GM08714 (cell line): ENCODE measurements around the gene C2CD4C.

Source experiments
- H3K4me3 ChIP-seq: fragments of 200-500 bp; sonication (Bioruptor generic); 2 replicates; pipeline ENCODE4 v1.5.1; 2014; ENCODE audit warnings: mild to moderate bottlenecking, low read length, inconsistent platforms
- ZNF274 ChIP-seq: IDR thresholded peaks from 2 replicates; pipeline ENCODE4 v1.6.1; 2012; ENCODE audit warnings: mild to moderate bottlenecking, low read depth, low read length

Gene C2CD4C

DNA sequence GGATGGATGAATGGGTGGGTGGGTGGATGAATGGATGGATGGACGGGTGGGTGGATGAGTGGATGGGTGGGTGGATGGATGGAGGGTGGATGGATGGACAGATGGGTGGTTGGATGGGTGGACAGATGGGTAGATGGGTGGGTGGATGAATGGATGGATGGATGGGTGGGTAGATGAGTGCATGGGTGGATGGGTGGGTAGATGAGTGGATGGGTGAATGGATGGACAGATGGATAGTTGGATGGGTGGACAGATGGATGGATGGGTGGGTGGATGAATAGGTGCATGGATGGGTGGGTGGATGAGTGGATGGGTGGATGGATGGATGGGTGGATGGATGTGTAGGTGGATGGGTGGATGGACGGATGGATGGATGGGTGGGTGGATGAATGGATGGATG lies 34.1 kb upstream of the C2CD4C start:
- no peak overlapping the region for H3K4me3 ChIP-seq
- TF ChIP-seq ZNF274 = no peak

- TF ChIP-seq ZNF274 = no peak
Observed at GRCh38 chr19:442085-442484, 33.1 kb upstream of the C2CD4C start.

GRCh38 chr19:441213-441836 lies 32.4 kb upstream of the C2CD4C start:
- TF ChIP-seq ZNF274 = no peak
- H3K4me3 ChIP-seq = no peak overlapping the region

More at GRCh38 chr19:442085-442484, 33.1 kb upstream of the C2CD4C start:
- H3K4me3 ChIP-seq = no peak overlapping the region

DNA sequence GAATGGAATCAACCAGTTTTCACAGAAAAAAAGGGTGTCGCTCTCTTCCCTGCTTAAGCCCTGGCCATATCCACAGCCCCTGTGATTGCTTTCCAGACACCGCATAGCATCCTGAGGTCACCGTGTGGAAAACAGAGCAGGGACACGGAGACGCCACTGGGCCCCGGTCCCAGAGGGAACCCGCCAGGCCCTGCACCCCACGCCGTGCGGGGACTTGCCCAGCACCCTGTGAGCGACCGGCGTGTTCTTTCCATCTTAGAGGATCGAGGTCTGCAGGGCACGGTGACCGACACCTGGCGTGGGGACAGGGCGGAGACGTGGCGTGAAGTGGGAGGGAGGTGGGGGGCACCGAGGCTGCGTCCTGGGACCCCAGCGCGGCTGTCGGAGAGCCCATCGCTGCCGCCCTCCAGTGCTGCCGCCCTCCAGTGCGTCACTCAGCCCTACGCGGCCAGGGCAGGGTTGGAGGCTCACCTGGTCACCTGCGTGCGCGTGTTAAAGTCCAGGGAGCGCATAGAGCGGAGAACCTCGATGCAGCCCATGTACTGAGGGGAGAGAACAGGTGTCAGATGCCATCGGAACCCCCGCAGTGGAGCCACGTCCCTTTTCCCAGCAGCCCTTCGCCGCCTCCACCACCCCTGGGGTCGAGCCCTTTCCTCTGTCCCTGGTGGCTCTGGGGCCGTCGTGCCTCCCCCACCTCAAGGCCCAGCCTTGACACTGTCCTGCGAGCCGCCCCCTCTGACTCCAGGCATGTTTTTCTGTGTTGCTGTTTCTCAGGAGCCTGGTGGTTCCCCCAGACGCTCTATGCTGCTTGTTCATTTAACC lies 31.7 kb upstream of the C2CD4C start:
- H3K4me3 ChIP-seq = no peak overlapping the region
- TF ChIP-seq ZNF274 = no peak

DNA sequence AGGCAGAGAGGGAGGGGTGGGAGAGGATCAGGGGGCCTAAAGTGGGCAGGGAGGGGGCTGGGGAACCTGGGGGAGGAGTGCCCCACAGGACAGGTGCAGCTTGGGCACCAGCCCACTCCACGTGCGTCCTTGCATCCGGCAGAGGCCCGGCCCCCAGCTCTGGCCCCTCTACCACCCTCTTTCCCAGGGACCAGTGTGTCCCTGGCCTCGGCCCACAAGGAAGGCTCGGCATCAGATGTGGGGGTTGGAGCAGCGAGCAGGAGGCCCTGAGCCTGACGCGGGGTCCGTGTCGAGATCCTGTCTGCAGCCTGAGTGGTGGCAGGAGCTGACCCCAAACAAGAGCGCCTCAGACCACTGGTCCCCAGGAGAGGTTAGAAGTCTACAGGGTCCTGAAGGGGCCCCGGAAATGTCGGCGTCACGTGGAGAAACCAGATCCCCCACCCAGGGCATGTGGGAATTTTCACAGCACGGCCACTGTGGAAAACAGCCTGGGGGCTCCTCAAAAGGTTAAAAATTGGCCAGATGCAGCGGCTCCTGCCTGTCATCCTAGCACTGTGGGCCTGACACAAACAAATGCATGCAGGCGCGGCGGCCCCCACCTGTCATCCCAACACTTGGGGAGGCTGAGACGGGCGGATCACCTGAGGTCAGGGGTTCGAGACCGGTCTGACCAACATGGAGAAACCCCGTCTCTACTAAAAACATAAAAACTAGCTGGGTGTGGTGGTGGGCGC lies 30.4 kb upstream of the C2CD4C start:
- no peak for TF ChIP-seq ZNF274
- no peak overlapping the region for H3K4me3 ChIP-seq

DNA sequence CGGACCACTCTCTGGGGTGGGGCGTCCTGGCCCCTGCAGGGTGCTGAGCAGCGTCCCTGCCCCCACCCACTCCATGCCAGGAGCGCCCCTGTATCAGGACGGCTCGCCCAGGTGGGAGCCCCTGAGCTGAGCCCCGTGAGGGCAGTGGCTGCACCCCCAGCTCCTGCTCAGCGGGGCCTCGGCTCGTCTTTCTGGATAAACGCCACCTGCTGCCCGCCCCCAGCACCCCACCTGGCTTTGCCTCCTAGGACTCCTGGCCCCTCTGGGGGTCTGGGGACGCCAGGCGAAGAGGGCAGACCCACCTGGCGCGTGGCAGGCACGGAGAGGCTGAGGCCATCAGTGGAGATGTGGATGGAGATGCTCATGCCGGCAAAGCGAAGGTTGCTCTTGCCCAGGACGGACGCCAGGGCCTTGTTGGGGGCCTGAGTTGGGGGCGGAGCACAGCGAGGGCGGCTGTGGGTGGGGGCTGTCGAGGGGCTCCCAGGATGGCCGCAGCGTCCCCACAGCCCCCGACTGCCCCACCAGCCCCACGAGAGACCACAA lies 29.5 kb upstream of the C2CD4C start:
- TF ChIP-seq ZNF274 = no peak

GRCh38 chr19:437041-437440 lies 28.1 kb upstream of the C2CD4C start:
- no peak for TF ChIP-seq ZNF274
- H3K4me3 ChIP-seq = no peak overlapping the region

More for the DNA sequence above, 29.5 kb upstream of the C2CD4C start:
- H3K4me3 ChIP-seq = no peak overlapping the region

DNA sequence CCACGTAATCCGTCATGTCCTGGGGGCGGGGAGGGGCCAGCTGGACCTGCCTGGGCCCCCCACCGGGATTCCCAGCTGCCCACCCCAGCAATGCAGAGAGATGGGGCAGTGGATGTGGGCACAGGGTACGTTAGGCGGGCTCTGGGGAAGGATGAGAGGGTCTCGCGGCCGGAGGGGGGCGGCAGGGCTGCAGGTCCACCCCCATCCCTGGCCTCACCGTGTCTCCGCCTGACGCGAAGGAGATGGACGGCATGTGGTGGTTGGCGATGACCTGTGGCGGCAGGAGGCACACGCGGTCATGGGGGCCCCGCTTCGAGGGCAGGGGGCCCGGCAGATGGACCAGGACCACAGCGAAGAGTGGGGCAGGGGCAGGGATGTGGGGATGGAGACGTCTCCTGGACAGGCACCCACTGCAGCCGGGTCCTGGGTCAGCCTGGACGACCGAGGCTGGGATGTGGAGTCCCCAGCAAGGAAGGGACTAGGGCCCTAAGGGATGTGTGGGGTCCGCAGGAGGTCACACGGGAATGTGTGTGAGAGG lies 27.5 kb upstream of the C2CD4C start:
- H3K4me3 ChIP-seq = no peak overlapping the region
- no peak for TF ChIP-seq ZNF274

GRCh38 chr19:435707-436412 lies 26.9 kb upstream of the C2CD4C start:
- H3K4me3 ChIP-seq = no peak overlapping the region
- TF ChIP-seq ZNF274 = no peak

DNA sequence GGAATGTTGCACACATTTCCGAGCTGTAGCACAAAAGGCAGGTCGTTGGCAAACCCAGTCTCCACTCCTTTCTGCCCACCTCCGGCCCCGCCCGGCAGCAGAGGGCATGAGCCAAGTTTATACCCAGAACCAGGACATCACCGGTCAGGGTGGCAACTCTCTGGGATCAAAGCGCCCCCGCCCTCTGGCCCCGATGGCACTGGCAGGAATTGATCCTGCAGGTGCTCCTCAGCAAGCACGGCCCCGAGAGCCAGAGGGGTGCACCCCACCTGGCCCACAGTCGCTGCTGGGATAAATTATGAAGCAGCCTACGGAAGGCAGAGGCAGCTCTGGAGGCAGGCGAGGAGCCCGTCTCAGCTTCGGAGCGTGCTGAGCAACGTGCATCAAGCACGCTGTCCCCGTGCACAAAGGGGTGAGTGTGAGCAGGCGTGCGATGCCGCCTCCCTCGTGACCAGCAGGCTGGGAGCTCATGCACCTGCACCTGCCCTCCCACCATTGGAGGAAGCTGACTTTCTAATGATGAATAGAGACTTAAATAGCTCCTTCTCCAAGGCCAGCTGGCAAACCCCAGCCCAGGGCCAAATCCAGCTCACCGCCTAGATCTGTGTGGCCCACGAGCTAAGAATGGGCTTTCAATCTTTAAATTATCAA lies 26.2 kb upstream of the C2CD4C start:
- TF ChIP-seq ZNF274 = no peak
- no peak overlapping the region for H3K4me3 ChIP-seq

GRCh38 chr19:434152-434960 lies 25.4 kb upstream of the C2CD4C start:
- TF ChIP-seq ZNF274 = no peak
- H3K4me3 ChIP-seq = no peak overlapping the region

- no peak overlapping the region for H3K4me3 ChIP-seq
- TF ChIP-seq ZNF274 = no peak
Observed at GRCh38 chr19:430701-431100, 21.8 kb upstream of the C2CD4C start.
